Astrocyte of the spinal cord (primary cell): ENCODE data around the gene IL18R1.

Source experiments
- DNase-seq: peaks from one replicate; pipeline ENCODE4 v3.0.0; 2011; ENCODE audit warnings: low read depth, low spot score
- H3K4me3 ChIP-seq: 2 replicates; pipeline ENCODE4 v1.5.1; 2011; ENCODE audit warnings: low read depth, mild to moderate bottlenecking, low read length, moderate library complexity
- in situ Hi-C: cut with HindIII; loops from 2 replicates; pipeline ENCODE4 v1.10.0; 2017; ENCODE audit warnings: low sequenced_read_pairs
- TF ChIP-seq, protein P1 (sequence below): IDR thresholded peaks from 2 replicates; pipeline ENCODE4 v1.5.1; 2012; ENCODE audit warnings: low read depth, mild to moderate bottlenecking, low read length, inconsistent platforms

IL18R1 gene

DNA sequence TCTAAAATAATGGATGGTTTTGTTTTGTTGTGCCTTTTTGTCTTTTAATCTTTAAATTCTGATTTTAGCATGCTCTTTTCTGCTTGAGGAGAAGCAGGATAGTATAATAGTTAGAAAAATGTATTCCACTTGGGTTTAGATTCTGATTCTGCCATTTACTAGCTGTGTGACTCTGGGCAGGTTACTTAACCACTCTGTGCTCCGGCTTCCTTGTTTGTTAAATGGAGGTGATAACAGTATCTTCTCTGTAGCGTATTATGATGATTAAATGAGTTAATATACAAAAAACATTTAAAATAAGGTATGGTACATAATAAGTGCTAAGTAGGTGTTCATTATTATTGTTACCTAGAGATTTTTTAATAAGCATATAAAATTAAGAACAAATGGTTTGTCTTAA lies 40.4 kb downstream of the IL18R1 start:
- TF ChIP-seq, protein P1, sequence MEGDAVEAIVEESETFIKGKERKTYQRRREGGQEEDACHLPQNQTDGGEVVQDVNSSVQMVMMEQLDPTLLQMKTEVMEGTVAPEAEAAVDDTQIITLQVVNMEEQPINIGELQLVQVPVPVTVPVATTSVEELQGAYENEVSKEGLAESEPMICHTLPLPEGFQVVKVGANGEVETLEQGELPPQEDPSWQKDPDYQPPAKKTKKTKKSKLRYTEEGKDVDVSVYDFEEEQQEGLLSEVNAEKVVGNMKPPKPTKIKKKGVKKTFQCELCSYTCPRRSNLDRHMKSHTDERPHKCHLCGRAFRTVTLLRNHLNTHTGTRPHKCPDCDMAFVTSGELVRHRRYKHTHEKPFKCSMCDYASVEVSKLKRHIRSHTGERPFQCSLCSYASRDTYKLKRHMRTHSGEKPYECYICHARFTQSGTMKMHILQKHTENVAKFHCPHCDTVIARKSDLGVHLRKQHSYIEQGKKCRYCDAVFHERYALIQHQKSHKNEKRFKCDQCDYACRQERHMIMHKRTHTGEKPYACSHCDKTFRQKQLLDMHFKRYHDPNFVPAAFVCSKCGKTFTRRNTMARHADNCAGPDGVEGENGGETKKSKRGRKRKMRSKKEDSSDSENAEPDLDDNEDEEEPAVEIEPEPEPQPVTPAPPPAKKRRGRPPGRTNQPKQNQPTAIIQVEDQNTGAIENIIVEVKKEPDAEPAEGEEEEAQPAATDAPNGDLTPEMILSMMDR: no peak
- no peak overlapping the region for H3K4me3 ChIP-seq
- in situ Hi-C loops: no loop called here

DNA sequence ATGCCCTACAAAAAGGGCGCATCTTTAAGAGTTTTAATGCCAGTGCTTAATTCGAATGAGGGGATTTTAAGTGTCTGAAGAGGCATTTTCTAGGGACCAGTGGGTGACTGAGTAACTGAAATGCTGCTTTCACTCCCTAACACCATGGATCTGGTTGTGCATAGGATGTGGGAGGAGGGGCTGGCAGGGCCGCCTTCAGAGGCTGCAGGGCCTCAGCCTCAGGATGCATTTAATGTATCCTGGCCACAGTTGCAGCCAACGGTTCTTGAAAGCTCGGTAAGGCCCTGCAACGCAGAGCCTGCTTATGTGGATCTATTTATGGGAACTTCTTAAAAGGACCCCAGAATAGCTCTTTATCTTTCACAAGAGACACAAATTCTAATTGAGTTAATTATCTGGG lies 41.6 kb downstream of the IL18R1 start:
- DNase-seq: no peak
- in situ Hi-C loops: no loop called here
- TF ChIP-seq, protein P1: no peak
- no peak overlapping the region for H3K4me3 ChIP-seq

More for the DNA sequence above, 40.4 kb downstream of the IL18R1 start:
- DNase-seq: no peak

DNA sequence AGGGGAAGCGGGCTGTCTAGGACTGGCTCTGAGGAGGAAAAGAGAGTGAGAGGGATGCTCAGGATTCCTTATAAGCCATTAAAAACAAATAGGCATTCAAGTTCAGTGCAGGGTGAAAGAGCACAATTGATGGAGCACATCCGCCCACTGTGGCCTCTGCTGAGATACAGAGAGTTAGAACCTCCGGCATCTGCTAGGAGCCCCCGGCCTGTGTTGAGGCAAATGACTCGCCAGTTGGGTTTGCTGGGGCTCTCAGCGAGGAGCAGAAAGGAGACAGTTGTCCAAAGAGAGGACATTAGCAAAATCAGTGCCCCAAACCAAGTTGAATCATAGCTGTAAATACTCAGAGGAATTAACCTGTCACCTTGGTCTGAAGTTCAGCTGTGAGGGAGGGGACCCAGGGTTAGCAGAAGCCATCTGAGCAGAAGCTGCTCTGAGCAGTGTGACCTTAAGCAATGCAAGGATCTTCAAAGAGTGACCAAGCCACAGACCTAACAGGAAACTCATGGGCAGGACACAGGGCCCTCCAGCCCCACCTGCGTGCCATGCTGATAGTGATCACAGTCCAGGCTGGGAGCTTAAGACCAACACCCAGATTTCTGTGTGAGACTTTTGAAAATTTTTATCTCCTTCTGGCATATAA lies 44.0 kb downstream of the IL18R1 start:
- in situ Hi-C loops: no loop called here
- DNase-seq: no peak
- H3K4me3 ChIP-seq: no peak overlapping the region
- TF ChIP-seq, protein P1: no peak

DNA sequence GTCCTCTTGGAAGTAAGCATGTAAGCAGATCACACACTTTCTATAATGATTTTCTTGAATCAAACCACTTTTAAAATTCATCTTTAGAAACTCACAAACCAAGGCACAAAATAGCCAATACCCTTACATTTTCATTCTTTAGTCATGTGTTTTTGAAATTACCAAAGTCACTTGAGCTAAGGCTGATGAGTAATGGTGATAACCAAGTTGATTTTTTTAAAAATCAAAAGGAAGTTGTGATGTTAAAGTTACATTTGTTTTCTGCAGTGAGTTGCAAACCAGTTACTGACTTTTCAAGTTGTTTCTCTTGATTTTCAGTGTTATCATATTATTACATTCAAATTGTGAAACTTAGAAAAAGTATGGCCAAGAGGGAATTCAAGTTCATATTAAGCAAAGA lies 45.9 kb downstream of the IL18R1 start:
- no peak for DNase-seq
- TF ChIP-seq, protein P1: no peak
- no peak overlapping the region for H3K4me3 ChIP-seq
- in situ Hi-C loops: no loop called here

DNA sequence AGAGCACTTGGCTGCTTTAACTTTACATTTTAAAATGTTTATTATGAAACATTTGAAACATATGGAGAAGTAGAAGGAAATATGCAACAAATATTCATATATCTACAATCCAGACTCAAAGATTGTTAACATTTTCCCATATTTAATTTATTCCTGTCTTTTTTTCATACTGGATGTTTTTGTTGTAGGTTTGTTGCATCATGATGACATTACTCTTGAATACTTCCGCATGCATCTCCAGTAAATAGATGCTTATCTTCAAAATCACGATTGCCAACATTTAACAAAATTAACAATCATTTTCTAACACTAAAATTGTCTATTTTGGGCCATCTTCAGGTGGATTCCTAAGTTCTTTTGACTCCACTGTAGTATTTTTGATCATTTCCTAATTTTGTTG lies 46.3 kb downstream of the IL18R1 start:
- no peak for DNase-seq
- H3K4me3 ChIP-seq: no peak overlapping the region
- TF ChIP-seq, protein P1: no peak
- in situ Hi-C loops: no loop called here

DNA sequence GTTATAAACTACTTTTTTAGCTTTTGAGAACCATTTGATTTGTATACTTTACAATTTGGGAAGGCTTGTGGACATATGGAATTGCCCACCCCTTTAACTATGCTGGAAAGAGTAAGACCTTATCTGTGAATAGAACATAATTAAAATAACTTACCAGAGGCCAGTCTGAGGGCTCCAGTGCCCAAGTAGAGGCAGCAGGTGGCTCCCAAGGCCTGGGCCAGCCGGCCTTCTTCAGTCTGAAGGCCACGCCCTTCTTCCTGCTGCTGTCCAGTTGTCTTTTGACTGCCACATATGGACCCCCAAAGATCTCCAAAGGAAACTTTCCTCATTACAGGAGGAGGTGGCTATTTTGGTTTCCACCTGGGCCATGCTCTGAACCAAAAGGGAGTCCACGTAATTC lies 55.4 kb downstream of the IL18R1 start:
- no peak overlapping the region for H3K4me3 ChIP-seq
- TF ChIP-seq, protein P1: no peak
- in situ Hi-C loops: no loop called here
- no peak for DNase-seq
